Measurements from ENCODE around the gene THSD4.

The THSD4 gene

GRCh38 chr15:71117714-71118305 is 2.5 kb downstream of the THSD4 start:
- H3K27ac ChIP-seq: no peak overlapping the region
- H3K4me3 ChIP-seq (ENCODE audit: low read depth, low read length): no peak overlapping the region
- no peak for TF ChIP-seq CTCF (IDR thresholded peaks at IDR 0.05; ENCODE audit: low read depth, low read length)
- no peaks in the 10 kb centered on the region for H3K9me3 ChIP-seq (ENCODE audit: severe bottlenecking)
- no peak for DNase-seq
- H3K36me3 ChIP-seq: no peaks in the 10 kb centered on the region
- H3K27me3 ChIP-seq (ENCODE audit: insufficient read depth, low read depth, severe bottlenecking): no peaks in the 10 kb centered on the region

GRCh38 chr15:71118345-71118744 is 3.1 kb downstream of the THSD4 start:
- H3K4me3 ChIP-seq (ENCODE audit: low read depth, low read length): no peak overlapping the region
- no peaks in the 10 kb centered on the region for H3K36me3 ChIP-seq
- H3K27ac ChIP-seq: no peak overlapping the region
- H3K27me3 ChIP-seq (ENCODE audit: insufficient read depth, low read depth, severe bottlenecking): no peaks in the 10 kb centered on the region
- no peak for DNase-seq
- no peak for TF ChIP-seq CTCF (IDR thresholded peaks at IDR 0.05; ENCODE audit: low read depth, low read length)
- no peaks in the 10 kb centered on the region for H3K9me3 ChIP-seq (ENCODE audit: severe bottlenecking)

- peak; percentile 32 for DNase-seq
- TF ChIP-seq CTCF (IDR thresholded peaks at IDR 0.05; ENCODE audit: low read depth, low read length): no peak
- no peaks in the 10 kb centered on the region for H3K27me3 ChIP-seq (ENCODE audit: insufficient read depth, low read depth, severe bottlenecking)
- no peaks in the 10 kb centered on the region for H3K9me3 ChIP-seq (ENCODE audit: severe bottlenecking)
- H3K27ac ChIP-seq: no peak overlapping the region
- no peaks in the 10 kb centered on the region for H3K36me3 ChIP-seq
- H3K4me3 ChIP-seq (ENCODE audit: low read depth, low read length): no peak overlapping the region
These were observed 3.8 kb downstream of the THSD4 start for GRCh38 chr15:71118881-71119632.

- Histone ChIP-seq H3K36me3 (no peaks in the 10 kb centered on the region), H3K4me3 (ENCODE audit: low read depth, low read length) (no peak overlapping the region), H3K27ac (no peak overlapping the region), H3K27me3 (ENCODE audit: insufficient read depth, low read depth, severe bottlenecking) (no peaks in the 10 kb centered on the region), H3K9me3 (ENCODE audit: severe bottlenecking) (no peaks in the 10 kb centered on the region)
- DNase-seq: peak; percentile 38
- no peak for TF ChIP-seq CTCF (IDR thresholded peaks at IDR 0.05; ENCODE audit: low read depth, low read length)
These were observed 5.2 kb downstream of the THSD4 start for GRCh38 chr15:71120428-71120944.

- Histone ChIP-seq H3K27ac (no peak overlapping the region), H3K36me3 (no peaks in the 10 kb centered on the region), H3K4me3 (ENCODE audit: low read depth, low read length) (no peak overlapping the region), H3K27me3 (ENCODE audit: insufficient read depth, low read depth, severe bottlenecking) (no peaks in the 10 kb centered on the region), H3K9me3 (ENCODE audit: severe bottlenecking) (no peaks in the 10 kb centered on the region)
- DNase-seq: no peak
- no peak for TF ChIP-seq CTCF (IDR thresholded peaks at IDR 0.05; ENCODE audit: low read depth, low read length)
These were observed 6.2 kb downstream of the THSD4 start for GRCh38 chr15:71121442-71121841.
